Coronary artery (tissue), 2 donors: ENCODE measurements around the gene CDK16.

ENCODE experiments used
- DNase-seq: peaks from one replicate; pipeline ENCODE4 v3.0.0-alpha.2; 2017; ENCODE audit warnings: low spot score
- H3K27ac ChIP-seq, 2 donors: fragments of 200-600 bp; sonication (generic); one replicate each; pipeline ENCODE4 v1.5.1; 2016 to 2019
- H3K4me3 ChIP-seq: fragments of 200-600 bp; sonication (generic); 2 replicates; pipeline ENCODE4 v1.5.1; 2016; ENCODE audit warnings: mild to moderate bottlenecking, moderate library complexity
- TF ChIP-seq, protein P1 (sequence below): fragments of 200-600 bp; sonication (generic); IDR thresholded peaks from one replicate; pipeline ENCODE4 v1.5.1; 2019; ENCODE audit warnings: antibody characterized with exemption

CDK16 gene

DNA sequence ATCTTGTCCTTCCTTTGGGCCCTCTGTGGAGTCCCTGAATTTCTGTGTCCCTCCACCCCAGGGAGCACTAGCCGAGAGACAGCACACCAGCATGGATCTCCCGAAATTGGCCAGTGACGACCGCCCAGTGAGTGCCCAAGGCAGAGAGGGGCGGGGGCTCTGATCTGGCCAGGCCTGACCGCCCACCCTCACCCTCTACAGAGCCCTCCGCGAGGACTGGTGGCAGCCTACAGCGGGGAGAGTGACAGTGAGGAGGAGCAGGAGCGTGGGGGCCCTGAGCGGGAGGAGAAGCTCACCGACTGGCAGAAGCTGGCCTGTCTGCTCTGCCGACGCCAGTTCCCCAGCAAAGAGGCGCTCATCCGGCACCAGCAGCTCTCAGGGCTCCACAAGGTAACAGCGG lies 33.2 kb upstream of the CDK16 start:
- no peak for DNase-seq
- TF ChIP-seq, protein P1, sequence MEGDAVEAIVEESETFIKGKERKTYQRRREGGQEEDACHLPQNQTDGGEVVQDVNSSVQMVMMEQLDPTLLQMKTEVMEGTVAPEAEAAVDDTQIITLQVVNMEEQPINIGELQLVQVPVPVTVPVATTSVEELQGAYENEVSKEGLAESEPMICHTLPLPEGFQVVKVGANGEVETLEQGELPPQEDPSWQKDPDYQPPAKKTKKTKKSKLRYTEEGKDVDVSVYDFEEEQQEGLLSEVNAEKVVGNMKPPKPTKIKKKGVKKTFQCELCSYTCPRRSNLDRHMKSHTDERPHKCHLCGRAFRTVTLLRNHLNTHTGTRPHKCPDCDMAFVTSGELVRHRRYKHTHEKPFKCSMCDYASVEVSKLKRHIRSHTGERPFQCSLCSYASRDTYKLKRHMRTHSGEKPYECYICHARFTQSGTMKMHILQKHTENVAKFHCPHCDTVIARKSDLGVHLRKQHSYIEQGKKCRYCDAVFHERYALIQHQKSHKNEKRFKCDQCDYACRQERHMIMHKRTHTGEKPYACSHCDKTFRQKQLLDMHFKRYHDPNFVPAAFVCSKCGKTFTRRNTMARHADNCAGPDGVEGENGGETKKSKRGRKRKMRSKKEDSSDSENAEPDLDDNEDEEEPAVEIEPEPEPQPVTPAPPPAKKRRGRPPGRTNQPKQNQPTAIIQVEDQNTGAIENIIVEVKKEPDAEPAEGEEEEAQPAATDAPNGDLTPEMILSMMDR = no peak
- Histone ChIP-seq H3K4me3 (no peak overlapping the region), H3K27ac (no peak overlapping the region)

DNA sequence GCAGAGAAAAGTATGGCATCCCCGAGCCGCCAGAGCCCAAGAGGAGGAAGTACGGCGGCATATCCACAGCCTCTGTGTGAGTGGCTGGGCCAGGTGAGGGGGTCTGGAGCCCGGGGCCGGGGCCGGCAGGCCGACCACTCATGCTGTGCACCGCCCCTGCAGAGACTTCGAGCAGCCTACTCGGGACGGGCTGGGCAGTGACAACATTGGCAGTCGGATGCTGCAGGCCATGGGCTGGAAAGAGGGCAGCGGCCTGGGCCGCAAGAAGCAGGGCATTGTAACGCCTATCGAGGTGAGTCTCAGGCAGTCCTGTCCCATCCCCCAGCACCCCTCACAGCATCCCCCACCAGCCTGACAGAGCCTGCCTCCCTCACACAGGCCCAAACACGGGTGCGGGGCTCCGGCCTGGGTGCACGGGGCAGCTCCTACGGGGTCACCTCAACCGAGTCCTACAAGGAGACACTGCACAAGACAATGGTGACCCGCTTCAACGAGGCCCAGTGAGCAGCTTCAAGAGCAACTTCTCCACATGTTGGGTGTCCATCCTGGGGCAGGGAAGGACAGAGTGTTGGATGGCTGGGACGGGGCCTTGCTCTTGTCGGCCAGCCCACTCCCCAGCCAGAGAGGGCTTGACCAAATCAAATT lies 32.3 kb upstream of the CDK16 start:
- DNase-seq = no peak
- TF ChIP-seq, protein P1 = no peak
- Histone ChIP-seq H3K4me3 (no peak overlapping the region), H3K27ac (no peak overlapping the region)

DNA sequence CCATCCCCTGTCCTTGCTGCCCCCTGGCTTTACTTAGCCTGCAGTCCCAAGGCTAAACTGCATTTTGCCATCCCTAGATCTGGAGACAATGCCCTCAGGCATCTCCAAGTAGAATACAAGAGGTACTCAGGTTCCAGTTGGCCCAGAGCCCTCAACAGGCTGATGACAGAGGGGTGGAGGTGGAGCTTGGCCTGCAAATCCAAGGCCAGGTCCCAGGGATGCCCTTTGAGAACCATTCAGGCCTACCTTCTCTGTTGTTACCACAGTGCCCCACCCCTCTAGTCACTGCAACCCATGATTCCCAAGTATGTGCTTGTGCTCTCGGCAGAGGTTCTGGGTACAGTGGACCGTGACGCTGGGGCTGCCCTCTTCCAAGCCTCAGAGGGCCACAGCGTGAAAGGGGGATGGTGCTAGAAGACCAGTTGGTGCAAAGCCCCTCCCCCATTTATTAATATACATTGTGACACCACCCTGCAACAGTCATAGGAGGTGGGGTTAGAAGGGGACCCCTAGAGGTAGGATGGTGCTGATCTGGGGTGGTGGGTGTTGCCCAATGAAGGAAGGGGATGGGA lies 31.3 kb upstream of the CDK16 start:
- TF ChIP-seq, protein P1 = no peak
- no peak overlapping the region for H3K27ac ChIP-seq
- H3K4me3 ChIP-seq = no peak overlapping the region
- DNase-seq = no peak

DNA sequence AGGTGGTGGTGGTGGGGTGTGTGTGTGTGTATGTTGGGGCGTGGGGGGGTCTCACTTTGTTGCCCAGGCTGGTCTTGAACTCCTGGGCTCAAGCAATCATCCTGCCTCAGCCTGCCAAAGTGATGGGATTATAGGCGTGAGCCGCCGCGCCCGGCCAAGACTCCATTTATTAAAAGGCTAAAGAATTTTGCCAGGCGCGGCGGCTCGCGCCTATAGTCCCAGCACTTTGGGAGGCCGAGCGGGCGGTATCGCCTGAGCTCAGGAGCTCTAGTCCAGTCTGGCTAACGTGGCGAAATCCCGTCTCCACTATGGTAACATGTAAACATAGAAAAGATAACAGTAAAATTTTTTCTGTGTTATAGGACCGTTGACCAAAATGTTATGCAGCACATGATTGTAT lies 28.6 kb upstream of the CDK16 start:
- Histone ChIP-seq H3K4me3 (no peak overlapping the region), H3K27ac (no peak overlapping the region)
- DNase-seq = no peak
- TF ChIP-seq, protein P1 = no peak

DNA sequence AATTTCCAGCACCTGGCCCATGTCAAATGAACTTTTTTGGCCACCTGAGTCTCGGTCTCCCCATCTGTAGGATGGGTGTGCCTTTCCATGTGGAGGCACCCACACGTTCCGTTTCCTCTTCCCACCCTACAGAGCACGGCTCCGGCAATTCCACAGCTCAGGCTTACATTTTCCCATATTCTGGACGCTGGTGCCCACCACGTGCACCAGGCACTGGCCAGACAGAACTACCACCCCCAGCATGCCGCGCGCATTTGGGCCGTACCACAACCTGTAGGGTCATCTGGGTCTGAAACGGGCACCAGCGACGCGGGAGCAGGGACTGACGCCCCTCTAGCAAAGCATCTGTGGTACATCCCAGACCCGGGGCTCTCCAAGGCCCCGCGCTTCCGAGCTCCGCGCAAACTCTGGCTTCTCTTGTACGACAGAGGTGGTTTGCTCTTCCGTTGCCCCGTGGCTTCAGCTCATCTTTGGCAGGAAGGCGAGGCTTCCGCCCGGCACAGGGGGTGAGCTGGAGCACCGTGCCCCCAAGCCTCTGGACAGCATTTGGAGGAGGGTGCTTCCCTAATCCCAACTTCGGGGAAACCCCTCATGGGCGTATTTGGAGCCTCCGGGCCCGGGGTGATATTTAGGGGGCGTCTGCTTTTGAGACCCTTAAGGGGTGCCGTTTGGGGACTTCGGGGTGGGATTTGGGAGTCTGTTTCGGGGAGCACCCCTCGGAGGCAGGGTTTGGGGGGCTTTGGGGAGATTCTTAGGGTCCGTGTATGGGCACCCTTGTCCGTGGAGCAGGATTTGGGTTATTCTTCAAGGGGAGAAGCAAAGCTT lies 27.8 kb upstream of the CDK16 start:
- peak overlapping the region in 1 of 2 donors; percentile 10 for H3K27ac ChIP-seq

DNA sequence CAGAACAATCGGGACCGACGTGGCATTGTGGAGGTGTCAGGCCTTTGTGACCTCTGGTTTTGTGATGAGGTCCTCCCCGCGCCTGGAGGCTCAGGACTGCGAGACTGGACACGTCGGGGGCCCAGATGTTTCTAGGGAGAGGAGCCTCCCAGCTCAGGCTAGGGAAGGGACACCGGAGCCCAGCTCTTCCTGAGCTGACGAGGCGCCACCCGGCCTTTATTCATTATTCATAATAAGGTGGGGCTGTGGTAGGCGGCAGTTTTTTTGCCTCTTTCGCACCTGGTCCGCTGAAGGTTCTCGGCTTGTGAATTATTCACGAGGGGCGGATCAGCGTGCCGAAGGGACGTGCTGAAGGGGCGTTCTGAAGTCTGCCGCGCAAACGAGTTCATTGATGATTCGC lies 27.1 kb upstream of the CDK16 start:
- Histone ChIP-seq H3K4me3 (peak overlapping the region; percentile 64), H3K27ac (peak overlapping the region in 1 of 2 donors; percentile 10)
- no peak for DNase-seq
- TF ChIP-seq, protein P1 = no peak

More for the DNA sequence above, 27.8 kb upstream of the CDK16 start:
- TF ChIP-seq, protein P1 = no peak
- DNase-seq = peak; percentile 90
- H3K4me3 ChIP-seq = peak overlapping the region; percentile 64
